ENCODE data around the gene MPPE1. TPM values are rescaled to one million over a fixed set of nuclear protein-coding genes. Genes with fewer than 3 reads are reported as not detected.
A peak's percentile ranks its signal among the peaks of the same experiment; 100 is the strongest.

The MPPE1 gene
- total and polyA plus RNA-seq, 9 of the 15 experiments (the other 6 are each of a cell fraction or from before 2014, with no cell fraction given), result 10.7 to 19.5 (median 13.3) TPM

- no peak for TF ChIP-seq CUX1 (CRISPR knock-in tag; IDR thresholded peaks at IDR 0.05)
- TF ChIP-seq SMAD1 (IDR thresholded peaks at IDR 0.05; ENCODE audit: low read depth, low read length, partially characterized antibody), result no peak
- no peak for TF ChIP-seq PHTF2 (CRISPR knock-in tag; IDR thresholded peaks at IDR 0.05)
- peak; percentile 61; the same call in 1 of the 2 replicates for TF ChIP-seq HDAC2 (IDR thresholded peaks at IDR 0.05)
- no peak for TF ChIP-seq ZNF785 (CRISPR knock-in tag; IDR thresholded peaks at IDR 0.05)
- no peak for TF ChIP-seq ZNF655 (CRISPR knock-in tag; IDR thresholded peaks at IDR 0.05)
- no peak for TF ChIP-seq MIER1 (IDR thresholded peaks at IDR 0.05; ENCODE audit: low read depth)
- TF ChIP-seq MTA3 (IDR thresholded peaks at IDR 0.05; ENCODE audit: borderline replicate concordance), result 0 out of 2 replicates have a peak, but pooled peaks have one; percentile 40
- no peak for TF ChIP-seq ZNF3 (CRISPR knock-in tag; IDR thresholded peaks at IDR 0.05)
- TF ChIP-seq PKNOX1 (IDR thresholded peaks at IDR 0.05), result peak; percentile 21; the same call in 1 of the 2 replicates
- TF ChIP-seq ZNF277 (CRISPR knock-in tag; IDR thresholded peaks at IDR 0.05; ENCODE audit: borderline replicate concordance), result no peak
- no peak for TF ChIP-seq KHSRP (IDR thresholded peaks at IDR 0.05)
- no peak for TF ChIP-seq ZBED1 (IDR thresholded peaks at IDR 0.05)
- TF ChIP-seq RBM14 (IDR thresholded peaks at IDR 0.05; ENCODE audit: borderline replicate concordance, insufficient read depth, low read depth, low read length), result no peak
- no peak for TF ChIP-seq TAF7 (tag; IDR thresholded peaks at IDR 0.05)
- no peak for TF ChIP-seq ZNF239 (CRISPR knock-in tag; IDR thresholded peaks at IDR 0.05)
- TF ChIP-seq DNMT1 (IDR thresholded peaks at IDR 0.05), result no peak
- TF ChIP-seq ZNF507 (tag; conservative IDR thresholded peaks at IDR 0.05), result no peak
- TF ChIP-seq IRF9 (tag; IDR thresholded peaks at IDR 0.05), result no peak
- no peak for TF ChIP-seq ZSCAN32 (CRISPR knock-in tag; IDR thresholded peaks at IDR 0.05)
- TF ChIP-seq CBFB (CRISPR knock-in tag; IDR thresholded peaks at IDR 0.05), result no peak
Measured at GRCh38 chr18:11951390-11951851, 43.3 kb upstream of the MPPE1 start (continued).
